Measurements from ENCODE around the gene GFRA3.
"Not testable (repeated sequence)": the region's sequence is repeated elsewhere in the genome, so short reads cannot be mapped to it uniquely, and the experiment has no call there.

DNA sequence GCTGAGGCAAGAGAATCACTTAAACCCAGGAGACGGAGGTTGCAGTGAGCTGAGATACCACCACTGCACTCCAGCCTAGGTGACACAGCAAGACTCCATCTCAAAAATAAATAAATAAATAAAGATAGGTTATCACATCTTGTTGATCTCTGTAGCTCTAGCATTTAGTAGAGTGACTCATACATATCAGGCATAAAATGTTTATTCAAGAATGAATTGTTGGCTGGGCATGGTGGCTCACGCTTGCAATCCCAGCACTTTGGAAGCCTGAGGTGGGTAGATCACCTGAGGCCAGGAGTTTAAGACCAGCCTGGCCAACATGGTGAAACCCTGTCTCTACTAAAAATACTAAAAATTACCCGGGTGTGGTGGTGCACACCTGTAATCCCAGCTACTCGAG lies 43.8 kb upstream of the GFRA3 start:
- TF ChIP-seq, protein P1, sequence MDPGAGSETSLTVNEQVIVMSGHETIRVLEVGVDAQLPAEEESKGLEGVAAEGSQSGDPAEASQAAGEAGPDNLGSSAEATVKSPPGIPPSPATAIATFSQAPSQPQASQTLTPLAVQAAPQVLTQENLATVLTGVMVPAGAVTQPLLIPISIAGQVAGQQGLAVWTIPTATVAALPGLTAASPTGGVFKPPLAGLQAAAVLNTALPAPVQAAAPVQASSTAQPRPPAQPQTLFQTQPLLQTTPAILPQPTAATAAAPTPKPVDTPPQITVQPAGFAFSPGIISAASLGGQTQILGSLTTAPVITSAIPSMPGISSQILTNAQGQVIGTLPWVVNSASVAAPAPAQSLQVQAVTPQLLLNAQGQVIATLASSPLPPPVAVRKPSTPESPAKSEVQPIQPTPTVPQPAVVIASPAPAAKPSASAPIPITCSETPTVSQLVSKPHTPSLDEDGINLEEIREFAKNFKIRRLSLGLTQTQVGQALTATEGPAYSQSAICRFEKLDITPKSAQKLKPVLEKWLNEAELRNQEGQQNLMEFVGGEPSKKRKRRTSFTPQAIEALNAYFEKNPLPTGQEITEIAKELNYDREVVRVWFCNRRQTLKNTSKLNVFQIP (CRISPR knock-in tag; IDR thresholded peaks at IDR 0.05; ENCODE audit: borderline replicate concordance, low read depth) = not testable (repeated sequence)
- not testable (repeated sequence) for TF ChIP-seq ISL1, ZFP30, ESRRG, RARB (CRISPR knock-in tag; IDR thresholded peaks at IDR 0.05)

Measured in SK-N-SH treated with all-trans-retinoic acid at 6 μM for 48 hours (cell line).